GM12892 (cell line): ENCODE measurements around the gene BPIFB3.

Experiments used
- POLR2A ChIP-seq: IDR thresholded peaks from 2 replicates; pipeline ENCODE4 v1.6.1; 2011; ENCODE audit warnings: low read depth, low read length, control low read depth
- POLR2AphosphoS5 ChIP-seq: IDR thresholded peaks from 2 replicates; pipeline ENCODE4 v1.6.1; 2011; ENCODE audit warnings: low read depth, low read length, control low read depth

- TF ChIP-seq POLR2A (no peak), POLR2AphosphoS5 (no peak)
These were observed 37.1 kb upstream of the BPIFB3 start for GRCh38 chr20:33016581-33017109.
